ENCODE data around the gene FANCM. TPM values are rescaled to one million over a fixed set of nuclear protein-coding genes. Genes with fewer than 3 reads are reported as not detected.
"Not testable (repeated sequence)": the region's sequence is repeated elsewhere in the genome, so short reads cannot be mapped to it uniquely, and the experiment has no call there.

Gene FANCM
- total RNA-seq, 4 donors from 2014 or later, result 4.2 to 15.7 (median 7.6) TPM

GRCh38 chr14:45136399-45136798 is 669 bp downstream of the FANCM start:
- H3K36me3 ChIP-seq, result no peaks in the 10 kb centered on the region
- DNase-seq, result no peak
- no peak overlapping the region for H3K27ac ChIP-seq
- WGBS, 2 donors, result 1% methylated on average over 6 to 7 of the region's 7 CpGs
- no peaks in the 10 kb centered on the region for H3K27me3 ChIP-seq
- H3K9me3 ChIP-seq, result no peaks in the 10 kb centered on the region
- peak overlapping the region in 2 of 3 donors; percentile 61 to 86 for H3K4me3 ChIP-seq (replicated peaks in 1 of 3)
- intact Hi-C loops (cut with DNase I), result loop anchor here (5.0 to 10.0 kb wide), 3 partner anchors 52 to 224 kb away; partner anchors contain the start of genes MIS18BP1 and PRPF39
- TF ChIP-seq POLR2A (IDR thresholded peaks at IDR 0.05) (no peak), CTCF (IDR thresholded peaks at IDR 0.05) (no peak)
- H3K4me1 ChIP-seq, result peaks cover 9 to 14% of the 10 kb centered on the region in 2 donors

GRCh38 chr14:45140661-45141187 is 5.0 kb downstream of the FANCM start:
- Histone ChIP-seq H3K4me3 (replicated peaks in 1 of 3) (no peak overlapping the region), H3K36me3 (no peaks in the 10 kb centered on the region), H3K4me1 (peaks cover 9 to 14% of the 10 kb centered on the region in 2 donors), H3K27ac (no peak overlapping the region), H3K27me3 (no peaks in the 10 kb centered on the region), H3K9me3 (no peaks in the 10 kb centered on the region)
- intact Hi-C loops (cut with DNase I), result no loop called here
- DNase-seq, result no peak
- no peak for TF ChIP-seq CTCF (IDR thresholded peaks at IDR 0.05)
- no peak for TF ChIP-seq POLR2A (IDR thresholded peaks at IDR 0.05)
- 94 to 99% methylated on average over 6 of the region's 6 CpGs for WGBS, 2 donors

- H3K27me3 ChIP-seq; H3K4me3 ChIP-seq (replicated peaks in 1 of 3); H3K4me1 ChIP-seq; H3K9me3 ChIP-seq; H3K36me3 ChIP-seq; DNase-seq; intact Hi-C loops (cut with DNase I); H3K27ac ChIP-seq: not testable (repeated sequence)
- 94 to 96% methylated on average over 8 of the region's 8 CpGs for WGBS, 2 donors
Measured at GRCh38 chr14:45142083-45142482, 6.4 kb downstream of the FANCM start.

- intact Hi-C loops (cut with DNase I), result no loop called here
Measured at GRCh38 chr14:45144658-45145057, 8.9 kb downstream of the FANCM start.

GRCh38 chr14:45145214-45145613 is 9.5 kb downstream of the FANCM start:
- 91 to 96% methylated on average over 3 of the region's 3 CpGs for WGBS, 2 donors
- no peaks in the 10 kb centered on the region for H3K9me3 ChIP-seq
- intact Hi-C loops (cut with DNase I), result no loop called here
- TF ChIP-seq CTCF (IDR thresholded peaks at IDR 0.05) (no peak), POLR2A (IDR thresholded peaks at IDR 0.05) (no peak)
- H3K4me1 ChIP-seq, result no peaks in the 10 kb centered on the region
- H3K27ac ChIP-seq, result no peak overlapping the region
- no peak for DNase-seq
- no peaks in the 10 kb centered on the region for H3K36me3 ChIP-seq
- no peak overlapping the region for H3K4me3 ChIP-seq (replicated peaks in 1 of 3)
- H3K27me3 ChIP-seq, result no peaks in the 10 kb centered on the region

More at GRCh38 chr14:45144658-45145057, 8.9 kb downstream of the FANCM start:
- no peak for DNase-seq
- Histone ChIP-seq H3K27ac (no peak overlapping the region), H3K27me3 (no peaks in the 10 kb centered on the region), H3K9me3 (no peaks in the 10 kb centered on the region), H3K4me3 (replicated peaks in 1 of 3) (no peak overlapping the region), H3K36me3 (no peaks in the 10 kb centered on the region), H3K4me1 (no peaks in the 10 kb centered on the region)
- TF ChIP-seq CTCF (IDR thresholded peaks at IDR 0.05) (no peak), POLR2A (IDR thresholded peaks at IDR 0.05) (no peak)
